Type B pancreatic cell (in vitro differentiated cells): ENCODE measurements around the gene PLEKHA8. TPM values are rescaled to one million over a fixed set of nuclear protein-coding genes. Genes with fewer than 3 reads are reported as not detected.

Experiments
- DNase-seq: peaks from one replicate; pipeline ENCODE4 v3.0.0; 2021; ENCODE audit warnings: mixed read lengths; ENCODE audit not compliant: unreplicated experiment; ENCODE audit errors: extremely low spot score
- H3K27ac Mint-ChIP-seq: 2 replicates; pipeline ENCODE4 v1.8.0; 2021; ENCODE audit warnings: mild to moderate bottlenecking, mixed read lengths
- H3K27me3 Mint-ChIP-seq: 2 replicates; pipeline ENCODE4 v1.8.0; 2021; ENCODE audit warnings: mixed read lengths
- H3K36me3 Mint-ChIP-seq: 2 replicates; pipeline ENCODE4 v1.8.0; 2021; ENCODE audit warnings: mixed read lengths
- H3K4me1 Mint-ChIP-seq: one replicate; pipeline ENCODE4 v1.8.0; 2021; ENCODE audit warnings: mixed read lengths; ENCODE audit not compliant: unreplicated experiment
- H3K4me3 Mint-ChIP-seq: 2 replicates; pipeline ENCODE4 v1.8.0; 2021; ENCODE audit warnings: mild to moderate bottlenecking, mixed read lengths
- H3K9me3 Mint-ChIP-seq: 2 replicates; pipeline ENCODE4 v1.8.0; 2021; ENCODE audit warnings: mixed read lengths
- total RNA-seq: library from RNA; stranded (reverse); gene quantifications from 2 replicates; pipeline ENCODE4 v1.2.1, GENCODE V29; 2021; ENCODE audit warnings: low replicate concordance
- TF ChIP-seq, protein P1 (sequence below): fragments of 200-600 bp; sonication (generic); conservative IDR thresholded peaks from 2 replicates; pipeline ENCODE4 v1.5.0; 2021; ENCODE audit warnings: antibody characterized with exemption, mild to moderate bottlenecking

The PLEKHA8 gene
- total RNA-seq, 1 donor from 2014 or later = 46.0 TPM

GRCh38 chr7:30012757-30013156, 15.5 kb upstream of the PLEKHA8 start:
- no peak for DNase-seq
- H3K4me3 Mint-ChIP-seq = no peak overlapping the region
- H3K27me3 Mint-ChIP-seq = no peaks in the 10 kb centered on the region
- peaks cover 11% of the 10 kb centered on the region for H3K36me3 Mint-ChIP-seq
- H3K4me1 Mint-ChIP-seq = peaks cover 7% of the 10 kb centered on the region
- peak overlapping the region; percentile 30 for H3K27ac Mint-ChIP-seq
- TF ChIP-seq, protein P1, sequence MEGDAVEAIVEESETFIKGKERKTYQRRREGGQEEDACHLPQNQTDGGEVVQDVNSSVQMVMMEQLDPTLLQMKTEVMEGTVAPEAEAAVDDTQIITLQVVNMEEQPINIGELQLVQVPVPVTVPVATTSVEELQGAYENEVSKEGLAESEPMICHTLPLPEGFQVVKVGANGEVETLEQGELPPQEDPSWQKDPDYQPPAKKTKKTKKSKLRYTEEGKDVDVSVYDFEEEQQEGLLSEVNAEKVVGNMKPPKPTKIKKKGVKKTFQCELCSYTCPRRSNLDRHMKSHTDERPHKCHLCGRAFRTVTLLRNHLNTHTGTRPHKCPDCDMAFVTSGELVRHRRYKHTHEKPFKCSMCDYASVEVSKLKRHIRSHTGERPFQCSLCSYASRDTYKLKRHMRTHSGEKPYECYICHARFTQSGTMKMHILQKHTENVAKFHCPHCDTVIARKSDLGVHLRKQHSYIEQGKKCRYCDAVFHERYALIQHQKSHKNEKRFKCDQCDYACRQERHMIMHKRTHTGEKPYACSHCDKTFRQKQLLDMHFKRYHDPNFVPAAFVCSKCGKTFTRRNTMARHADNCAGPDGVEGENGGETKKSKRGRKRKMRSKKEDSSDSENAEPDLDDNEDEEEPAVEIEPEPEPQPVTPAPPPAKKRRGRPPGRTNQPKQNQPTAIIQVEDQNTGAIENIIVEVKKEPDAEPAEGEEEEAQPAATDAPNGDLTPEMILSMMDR = no peak
- H3K9me3 Mint-ChIP-seq = no peaks in the 10 kb centered on the region

DNA sequence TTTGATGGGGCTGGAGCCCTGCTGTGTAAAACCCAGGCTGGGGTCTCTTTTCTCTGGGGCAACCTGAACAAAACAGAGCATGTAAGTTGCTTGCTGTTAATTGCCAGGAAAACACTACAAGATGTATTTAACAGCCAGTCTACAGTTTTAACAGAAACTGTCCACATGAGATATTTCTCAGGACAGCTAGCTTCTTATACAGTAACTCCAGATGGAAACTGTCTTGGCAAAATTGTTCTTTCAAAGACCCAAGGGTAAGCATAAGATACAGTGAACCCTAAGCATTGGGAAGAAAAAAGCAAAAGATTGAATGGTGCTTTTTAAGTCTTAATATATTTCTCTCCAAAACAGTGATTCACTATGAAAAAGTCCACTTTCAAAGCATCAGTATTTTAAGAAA, 9.8 kb upstream of the PLEKHA8 start:
- Mint-ChIP-seq H3K27me3 (no peaks in the 10 kb centered on the region), H3K27ac (no peak overlapping the region), H3K9me3 (no peaks in the 10 kb centered on the region), H3K4me1 (peaks cover 5% of the 10 kb centered on the region), H3K36me3 (peaks cover 17% of the 10 kb centered on the region), H3K4me3 (no peak overlapping the region)
- TF ChIP-seq, protein P1 = no peak
- DNase-seq = no peak

GRCh38 chr7:30019387-30019786, 8.8 kb upstream of the PLEKHA8 start:
- no peaks in the 10 kb centered on the region for H3K9me3 Mint-ChIP-seq
- H3K27ac Mint-ChIP-seq = no peak overlapping the region
- peaks cover 22% of the 10 kb centered on the region for H3K36me3 Mint-ChIP-seq
- H3K4me1 Mint-ChIP-seq = peaks cover 11% of the 10 kb centered on the region
- no peak for DNase-seq
- no peak overlapping the region for H3K4me3 Mint-ChIP-seq
- TF ChIP-seq, protein P1 = no peak
- H3K27me3 Mint-ChIP-seq = no peaks in the 10 kb centered on the region

- no peak for DNase-seq
- Mint-ChIP-seq H3K9me3 (no peaks in the 10 kb centered on the region), H3K4me3 (no peak overlapping the region), H3K36me3 (peaks cover 18% of the 10 kb centered on the region), H3K4me1 (peaks cover 15% of the 10 kb centered on the region), H3K27me3 (no peaks in the 10 kb centered on the region), H3K27ac (no peak overlapping the region)
- TF ChIP-seq, protein P1 = no peak
These were observed 8.3 kb upstream of the PLEKHA8 start for GRCh38 chr7:30019960-30020359.

DNA sequence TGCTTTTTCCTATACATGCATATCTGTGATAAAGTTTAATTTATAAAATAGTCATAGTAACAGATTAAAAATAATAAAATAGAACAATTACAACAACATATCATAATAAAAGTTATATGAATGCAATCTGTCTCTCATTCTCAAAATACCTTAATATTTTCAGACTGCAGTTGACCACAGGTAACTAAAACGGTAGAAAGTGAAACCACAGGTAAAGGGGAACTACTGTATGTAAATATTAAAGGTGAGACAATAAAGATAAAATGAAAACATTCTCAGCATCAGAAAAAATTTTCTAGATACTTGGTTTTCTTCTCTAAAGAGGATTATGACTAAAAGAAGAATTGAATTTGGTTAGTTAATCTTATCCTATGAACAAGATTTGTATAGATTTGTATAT, 7.7 kb upstream of the PLEKHA8 start:
- TF ChIP-seq, protein P1 = no peak
- Mint-ChIP-seq H3K4me1 (peaks cover 21% of the 10 kb centered on the region), H3K27ac (no peak overlapping the region), H3K9me3 (no peaks in the 10 kb centered on the region), H3K27me3 (no peaks in the 10 kb centered on the region), H3K36me3 (peaks cover 18% of the 10 kb centered on the region), H3K4me3 (no peak overlapping the region)
- DNase-seq = no peak

DNA sequence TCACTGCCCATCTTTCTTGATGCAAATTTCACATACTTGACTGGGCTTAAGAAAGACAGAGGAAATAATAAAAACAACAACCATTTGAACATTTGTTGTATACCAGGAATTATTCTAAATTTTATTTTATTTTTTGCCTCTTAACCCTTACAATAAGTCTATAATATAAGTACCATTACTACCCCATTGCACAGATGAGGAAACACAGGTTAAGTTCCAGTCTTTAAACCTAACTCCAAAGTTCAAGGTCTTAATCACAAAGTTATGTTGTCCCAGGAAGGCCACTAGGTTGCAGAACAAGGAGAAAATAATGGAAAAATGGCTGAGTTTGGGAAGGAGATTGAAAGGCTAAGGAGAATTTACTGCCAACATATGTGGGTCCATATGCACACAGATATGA, 5.2 kb upstream of the PLEKHA8 start:
- Mint-ChIP-seq H3K36me3 (peaks cover 14% of the 10 kb centered on the region), H3K27ac (peak overlapping the region; percentile 50), H3K4me3 (peak overlapping the region; percentile 57), H3K9me3 (no peaks in the 10 kb centered on the region), H3K27me3 (no peaks in the 10 kb centered on the region), H3K4me1 (peaks cover 36% of the 10 kb centered on the region)
- no peak for DNase-seq
- TF ChIP-seq, protein P1 = no peak
